Measurements from ENCODE around the gene PBXIP1. TPM values are rescaled to one million over a fixed set of nuclear protein-coding genes. Genes with fewer than 3 reads are reported as not detected.

The PBXIP1 gene
- total RNA-seq, 1 donor: 90.1 TPM

DNA sequence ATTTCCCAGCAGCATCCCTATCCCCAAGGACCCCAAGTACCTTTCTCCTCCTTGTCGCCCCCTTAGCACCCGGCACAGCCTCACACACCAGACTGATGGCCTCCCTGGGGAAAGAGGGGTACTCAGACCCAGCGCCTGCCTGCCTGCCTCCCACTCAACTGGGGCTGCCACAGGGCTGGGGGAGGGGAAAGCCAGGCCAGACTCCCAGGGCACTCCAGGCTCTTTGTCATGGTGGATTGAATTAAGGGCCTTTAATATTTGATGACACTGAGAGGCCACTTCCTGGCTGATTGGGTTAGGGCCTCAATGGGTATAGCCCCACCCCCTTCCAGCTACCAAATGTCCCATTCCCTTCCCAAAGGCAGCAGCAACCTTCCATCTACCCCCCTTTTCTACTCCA lies 12.8 kb upstream of the PBXIP1 start:
- Histone ChIP-seq H2AFZ (ENCODE audit: low read length) (no peak overlapping the region), H3K27me3 (ENCODE audit: insufficient read depth, low read length) (no peaks in the 10 kb centered on the region)

DNA sequence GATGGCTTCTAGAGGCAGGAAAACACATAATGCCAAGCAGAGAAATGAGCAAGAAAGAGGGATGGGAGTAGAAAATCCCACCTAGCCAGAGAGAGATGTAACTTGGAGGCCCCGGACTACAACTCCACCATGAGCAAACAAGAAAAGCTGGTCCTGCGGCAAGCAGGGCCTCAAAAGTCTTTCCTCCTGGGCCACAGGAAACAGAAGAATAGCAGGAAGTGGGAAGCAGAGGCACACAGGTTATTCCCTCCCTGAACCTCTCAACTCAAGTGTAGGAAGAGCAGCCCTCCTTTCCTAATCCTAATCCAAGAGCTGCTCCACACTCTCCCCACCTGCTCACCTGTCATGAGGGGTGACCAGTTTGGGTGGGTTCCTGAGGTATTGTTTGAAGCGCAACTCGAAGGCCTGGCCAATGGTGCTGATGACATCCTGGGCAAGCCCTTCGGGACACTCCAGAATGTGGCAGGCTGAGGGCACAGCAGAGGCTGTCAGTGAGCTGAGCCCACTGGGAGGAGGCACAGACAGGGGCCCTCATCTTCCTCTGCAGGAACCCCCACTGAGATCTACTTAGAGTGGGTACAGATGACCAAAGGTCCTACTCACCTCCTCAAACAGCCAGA lies 11.5 kb upstream of the PBXIP1 start:
- peaks cover 59% of the 10 kb centered on the region for H3K79me2 ChIP-seq (ENCODE audit: insufficient read depth, low read length)
- TF ChIP-seq, protein P1, sequence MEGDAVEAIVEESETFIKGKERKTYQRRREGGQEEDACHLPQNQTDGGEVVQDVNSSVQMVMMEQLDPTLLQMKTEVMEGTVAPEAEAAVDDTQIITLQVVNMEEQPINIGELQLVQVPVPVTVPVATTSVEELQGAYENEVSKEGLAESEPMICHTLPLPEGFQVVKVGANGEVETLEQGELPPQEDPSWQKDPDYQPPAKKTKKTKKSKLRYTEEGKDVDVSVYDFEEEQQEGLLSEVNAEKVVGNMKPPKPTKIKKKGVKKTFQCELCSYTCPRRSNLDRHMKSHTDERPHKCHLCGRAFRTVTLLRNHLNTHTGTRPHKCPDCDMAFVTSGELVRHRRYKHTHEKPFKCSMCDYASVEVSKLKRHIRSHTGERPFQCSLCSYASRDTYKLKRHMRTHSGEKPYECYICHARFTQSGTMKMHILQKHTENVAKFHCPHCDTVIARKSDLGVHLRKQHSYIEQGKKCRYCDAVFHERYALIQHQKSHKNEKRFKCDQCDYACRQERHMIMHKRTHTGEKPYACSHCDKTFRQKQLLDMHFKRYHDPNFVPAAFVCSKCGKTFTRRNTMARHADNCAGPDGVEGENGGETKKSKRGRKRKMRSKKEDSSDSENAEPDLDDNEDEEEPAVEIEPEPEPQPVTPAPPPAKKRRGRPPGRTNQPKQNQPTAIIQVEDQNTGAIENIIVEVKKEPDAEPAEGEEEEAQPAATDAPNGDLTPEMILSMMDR (IDR thresholded peaks at IDR 0.05; ENCODE audit: extremely low read depth, low read depth, low read length): no peak

More for the DNA sequence above, 12.8 kb upstream of the PBXIP1 start:
- Histone ChIP-seq H4K20me1 (ENCODE audit: insufficient read depth, low read length) (peaks cover 39% of the 10 kb centered on the region), H3K4me1 (ENCODE audit: insufficient read depth, low read length) (peaks cover 57% of the 10 kb centered on the region), H3K4me3 (ENCODE audit: insufficient read depth, low read length) (peak overlapping the region; percentile 83), H3K4me2 (ENCODE audit: insufficient read depth, low read length) (peak overlapping the region; percentile 99), H3K79me2 (ENCODE audit: insufficient read depth, low read length) (peaks cover 56% of the 10 kb centered on the region), H3K9me3 (ENCODE audit: low read depth, low read length) (no peaks in the 10 kb centered on the region), H3K36me3 (ENCODE audit: insufficient read depth, low read length) (peaks cover 45% of the 10 kb centered on the region), H3K27ac (ENCODE audit: low read depth, low read length) (peak overlapping the region; percentile 97)
- TF ChIP-seq, protein P1 (IDR thresholded peaks at IDR 0.05; ENCODE audit: extremely low read depth, low read depth, low read length): no peak
- peak; percentile 68 for DNase-seq (ENCODE audit: insufficient read length, low spot score, missing footprints)

DNA sequence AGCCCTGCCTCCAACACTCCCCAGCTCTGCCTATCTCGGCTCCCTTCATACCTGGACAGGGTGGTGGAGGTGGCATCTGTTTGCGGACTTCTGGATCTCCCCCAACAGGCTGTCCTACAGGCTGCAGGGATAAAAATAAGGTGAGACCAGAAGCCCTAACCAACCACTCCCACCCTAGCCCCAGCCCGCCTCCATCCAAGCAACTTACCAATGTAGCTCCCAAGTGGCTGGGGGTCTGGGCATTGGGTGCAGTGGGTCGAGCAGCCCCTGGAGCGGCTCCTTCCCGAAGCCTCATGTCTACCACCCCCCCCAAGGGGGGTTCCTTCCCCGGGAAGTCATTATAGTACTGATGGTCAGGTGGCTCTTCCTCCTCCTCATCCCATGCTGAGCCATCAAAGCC lies 10.2 kb upstream of the PBXIP1 start:
- Histone ChIP-seq H3K27me3 (ENCODE audit: insufficient read depth, low read length) (no peaks in the 10 kb centered on the region), H3K4me2 (ENCODE audit: insufficient read depth, low read length) (no peak overlapping the region), H3K4me1 (ENCODE audit: insufficient read depth, low read length) (peaks cover 40% of the 10 kb centered on the region), H3K27ac (ENCODE audit: low read depth, low read length) (no peak overlapping the region), H3K9me3 (ENCODE audit: low read depth, low read length) (no peaks in the 10 kb centered on the region), H4K20me1 (ENCODE audit: insufficient read depth, low read length) (peaks cover 39% of the 10 kb centered on the region), H3K36me3 (ENCODE audit: insufficient read depth, low read length) (peaks cover 59% of the 10 kb centered on the region), H2AFZ (ENCODE audit: low read length) (no peak overlapping the region), H3K4me3 (ENCODE audit: insufficient read depth, low read length) (no peak overlapping the region), H3K79me2 (ENCODE audit: insufficient read depth, low read length) (peaks cover 61% of the 10 kb centered on the region)
- peak; percentile 21 for DNase-seq (ENCODE audit: insufficient read length, low spot score, missing footprints)
- TF ChIP-seq, protein P1 (IDR thresholded peaks at IDR 0.05; ENCODE audit: extremely low read depth, low read depth, low read length): no peak

More for the DNA sequence above, 11.5 kb upstream of the PBXIP1 start:
- DNase-seq (ENCODE audit: insufficient read length, low spot score, missing footprints): peak; percentile 80
- peak overlapping the region; percentile 99 for H3K4me2 ChIP-seq (ENCODE audit: insufficient read depth, low read length)
- H2AFZ ChIP-seq (ENCODE audit: low read length): no peak overlapping the region
- H3K27me3 ChIP-seq (ENCODE audit: insufficient read depth, low read length): no peaks in the 10 kb centered on the region
- peaks cover 48% of the 10 kb centered on the region for H3K4me1 ChIP-seq (ENCODE audit: insufficient read depth, low read length)
- peaks cover 39% of the 10 kb centered on the region for H4K20me1 ChIP-seq (ENCODE audit: insufficient read depth, low read length)
- H3K9me3 ChIP-seq (ENCODE audit: low read depth, low read length): no peaks in the 10 kb centered on the region
- H3K27ac ChIP-seq (ENCODE audit: low read depth, low read length): peak overlapping the region; percentile 37
- peaks cover 57% of the 10 kb centered on the region for H3K36me3 ChIP-seq (ENCODE audit: insufficient read depth, low read length)
- peak overlapping the region; percentile 83 for H3K4me3 ChIP-seq (ENCODE audit: insufficient read depth, low read length)

DNA sequence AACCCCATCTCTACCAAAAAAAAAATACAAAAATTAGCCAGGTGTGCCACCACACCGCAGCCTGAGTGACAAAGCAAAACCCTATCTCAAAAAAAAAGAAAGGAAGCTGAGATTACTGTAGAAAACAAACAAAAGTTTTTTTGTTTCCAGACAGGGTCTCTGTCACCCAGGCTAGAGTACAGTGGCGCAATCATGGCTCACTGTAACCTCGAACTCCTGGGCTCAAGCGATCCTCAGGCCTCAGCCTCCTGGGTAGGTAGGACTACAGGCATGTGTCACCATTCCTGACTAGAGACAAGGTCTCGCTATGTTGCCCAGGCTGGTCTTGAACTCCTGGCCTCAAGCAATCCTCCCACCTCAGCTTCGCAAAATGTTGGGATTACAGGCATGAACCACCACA lies 8.5 kb upstream of the PBXIP1 start:
- peaks cover 63% of the 10 kb centered on the region for H3K36me3 ChIP-seq (ENCODE audit: insufficient read depth, low read length)

More for the DNA sequence above, 8.5 kb upstream of the PBXIP1 start:
- H3K27me3 ChIP-seq (ENCODE audit: insufficient read depth, low read length): no peaks in the 10 kb centered on the region
- no peak overlapping the region for H3K4me3 ChIP-seq (ENCODE audit: insufficient read depth, low read length)
- TF ChIP-seq, protein P1 (IDR thresholded peaks at IDR 0.05; ENCODE audit: extremely low read depth, low read depth, low read length): no peak
- H3K9me3 ChIP-seq (ENCODE audit: low read depth, low read length): no peaks in the 10 kb centered on the region
- peaks cover 56% of the 10 kb centered on the region for H3K79me2 ChIP-seq (ENCODE audit: insufficient read depth, low read length)
- peaks cover 39% of the 10 kb centered on the region for H3K4me1 ChIP-seq (ENCODE audit: insufficient read depth, low read length)
- H3K27ac ChIP-seq (ENCODE audit: low read depth, low read length): no peak overlapping the region
- no peak for DNase-seq (ENCODE audit: insufficient read length, low spot score, missing footprints)
- peaks cover 41% of the 10 kb centered on the region for H4K20me1 ChIP-seq (ENCODE audit: insufficient read depth, low read length)
- H2AFZ ChIP-seq (ENCODE audit: low read length): no peak overlapping the region
- no peak overlapping the region for H3K4me2 ChIP-seq (ENCODE audit: insufficient read depth, low read length)

All from osteoblast (primary cell).